GM23248 (cell line): ENCODE results near the gene PSMF1. TPM values are rescaled to one million over a fixed set of nuclear protein-coding genes. Genes with fewer than 3 reads are reported as not detected.

Source experiments
- DNase-seq: peaks from one replicate; pipeline ENCODE4 v3.0.0-alpha.2; 2015
- H2AFZ ChIP-seq: fragments of 200-600 bp; sonication (generic); 2 replicates; pipeline ENCODE4 v1.6.1; 2016; ENCODE audit warnings: antibody characterized with exemption
- H3F3A ChIP-seq: fragments of 200-600 bp; sonication (generic); 2 replicates; pipeline ENCODE4 v1.6.1; 2016; ENCODE audit warnings: mild to moderate bottlenecking, antibody characterized with exemption, mixed run types; ENCODE audit not compliant: insufficient read depth
- H3K27ac ChIP-seq: fragments of 200-600 bp; sonication (generic); 2 replicates; pipeline ENCODE4 v1.5.1; 2016; ENCODE audit warnings: mild to moderate bottlenecking
- H3K27me3 ChIP-seq: fragments of 200-600 bp; sonication (generic); replicated peaks from 2 replicates; pipeline ENCODE4 v1.6.1; 2016; ENCODE audit warnings: mild to moderate bottlenecking; ENCODE audit not compliant: insufficient read depth
- H3K36me3 ChIP-seq: fragments of 200-600 bp; sonication (generic); 2 replicates; pipeline ENCODE4 v1.6.1; 2016; ENCODE audit warnings: low read depth, mild to moderate bottlenecking
- H3K4me1 ChIP-seq: fragments of 200-600 bp; sonication (generic); 2 replicates; pipeline ENCODE4 v1.6.1; 2016; ENCODE audit warnings: mild to moderate bottlenecking; ENCODE audit not compliant: insufficient read depth
- H3K4me2 ChIP-seq: fragments of 200-600 bp; sonication (generic); one replicate; pipeline ENCODE4 v1.6.1; 2016; ENCODE audit warnings: mild to moderate bottlenecking; ENCODE audit not compliant: unreplicated experiment
- H3K4me3 ChIP-seq: fragments of 200-600 bp; sonication (generic); 2 replicates; pipeline ENCODE4 v1.5.1; 2016; ENCODE audit warnings: mild to moderate bottlenecking
- H3K79me2 ChIP-seq: fragments of 200-600 bp; sonication (generic); 2 replicates; pipeline ENCODE4 v1.6.1; 2016; ENCODE audit warnings: mild to moderate bottlenecking; ENCODE audit not compliant: insufficient read depth
- H3K9ac ChIP-seq: fragments of 200-600 bp; sonication (generic); 2 replicates; pipeline ENCODE4 v1.6.1; 2016; ENCODE audit warnings: mild to moderate bottlenecking
- H3K9me2 ChIP-seq: fragments of 200-600 bp; sonication (generic); 2 replicates; pipeline ENCODE4 v1.6.1; 2016; ENCODE audit warnings: mixed run types, mild to moderate bottlenecking, moderate library complexity; ENCODE audit not compliant: insufficient read depth
- H3K9me3 ChIP-seq: fragments of 200-600 bp; sonication (generic); one replicate; pipeline ENCODE4 v1.6.1; 2017; ENCODE audit warnings: low read depth
- H4K20me1 ChIP-seq: fragments of 200-600 bp; sonication (generic); 2 replicates; pipeline ENCODE4 v1.6.0; 2016; ENCODE audit not compliant: insufficient read depth
- EZH2 ChIP-seq: fragments of 200-600 bp; sonication (generic); IDR thresholded peaks from 2 replicates; pipeline ENCODE4 v1.6.1; 2018; ENCODE audit warnings: antibody characterized with exemption, mild to moderate bottlenecking; ENCODE audit not compliant: insufficient read depth, poor library complexity, severe bottlenecking
- EZH2phosphoT487 ChIP-seq: fragments of 200-600 bp; sonication (generic); IDR thresholded peaks from 2 replicates; pipeline ENCODE4 v1.6.1; 2018; ENCODE audit warnings: antibody characterized with exemption, moderate library complexity, mild to moderate bottlenecking, low read depth; ENCODE audit not compliant: insufficient read depth
- WGBS, 2 experiments: methylation state at CpG; one replicate each; pipeline ENCODE4 v1.1.6; 2015 to 2017; ENCODE audit warnings: low lambda C conversion rate in 2 of 2, low coverage in 1 of 2; ENCODE audit errors: missing lambda C conversion rate in 2 of 2; 5-methylcytosine and 5-hydroxymethylcytosine counted together
- in situ Hi-C: fragments of 300-500 bp; cut with MboI; formaldehyde crosslinking; loops from 2 replicates; pipeline ENCODE4 v1.15.0; 2020
- polyA plus RNA-seq: library from polyadenylated mRNA; unstranded; fragments of >200 nt; fragmentation: Nextera tagmentation; extraction: Ambion mirVana; gene quantifications from 2 replicates; pipeline ENCODE4 v1.2.1, GENCODE V29; 2016
- total RNA-seq: library from RNA; depleted of rRNA; stranded (reverse); fragments of >200 nt; shearing (Covaris generic); gene quantifications from 2 replicates; pipeline ENCODE4 v1.2.3, GENCODE V29; 2014

The PSMF1 gene
- total and polyA plus RNA-seq, 2 experiments from 2014 or later, result 150 to 160 TPM

DNA sequence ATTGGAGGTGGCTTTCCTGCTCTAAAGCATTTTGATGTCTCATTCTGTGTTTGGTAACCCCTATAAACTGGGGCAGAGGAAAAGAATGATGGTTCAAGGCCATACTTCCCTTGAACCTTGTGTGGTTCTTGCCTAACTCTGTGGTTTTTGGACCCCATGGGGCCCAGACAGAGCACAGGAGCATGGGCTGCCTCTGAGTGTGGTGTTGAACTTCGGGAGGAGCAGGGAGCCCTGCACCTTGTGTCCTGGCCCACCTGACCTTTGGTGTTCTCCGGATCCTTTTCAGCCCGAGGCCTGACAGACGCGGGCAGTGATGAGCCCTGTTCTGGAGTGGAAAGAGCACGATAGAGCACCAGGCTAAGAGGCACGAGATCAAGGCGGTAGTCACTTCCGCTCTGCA lies 47.5 kb downstream of the PSMF1 start:
- Histone ChIP-seq H2AFZ (no peak overlapping the region), H3K36me3 (peaks cover 37% of the 10 kb centered on the region), H3K27me3 (no peaks in the 10 kb centered on the region), H3K4me3 (no peak overlapping the region), H3K9me2 (no peaks in the 10 kb centered on the region), H3F3A (no peaks in the 10 kb centered on the region), H3K4me1 (no peaks in the 10 kb centered on the region), H3K79me2 (no peaks in the 10 kb centered on the region), H3K9ac (no peak overlapping the region), H4K20me1 (no peaks in the 10 kb centered on the region), H3K27ac (no peak overlapping the region), H3K9me3 (no peaks in the 10 kb centered on the region), H3K4me2 (no peak overlapping the region)
- WGBS, 2 experiments, result 91 to 95% methylated on average over 9 of the region's 9 CpGs
- in situ Hi-C loops, result no loop called here
- DNase-seq, result no peak
- TF ChIP-seq EZH2, result no peak
- TF ChIP-seq EZH2phosphoT487, result no peak

- peaks cover 37% of the 10 kb centered on the region for H3K36me3 ChIP-seq
- H3K4me3 ChIP-seq, result no peak overlapping the region
- no peaks in the 10 kb centered on the region for H3K9me2 ChIP-seq
- H3K4me1 ChIP-seq, result no peaks in the 10 kb centered on the region
- H3K4me2 ChIP-seq, result no peak overlapping the region
- no peaks in the 10 kb centered on the region for H3K9me3 ChIP-seq
- no peaks in the 10 kb centered on the region for H3F3A ChIP-seq
- DNase-seq, result no peak
- in situ Hi-C loops, result no loop called here
- H2AFZ ChIP-seq, result no peak overlapping the region
- H4K20me1 ChIP-seq, result no peaks in the 10 kb centered on the region
- WGBS, 2 experiments, result 95% methylated on average over 1 of the region's 1 CpG
- no peak overlapping the region for H3K9ac ChIP-seq
- TF ChIP-seq EZH2phosphoT487 (no peak), EZH2 (no peak)
- H3K79me2 ChIP-seq, result no peaks in the 10 kb centered on the region
- H3K27me3 ChIP-seq, result no peaks in the 10 kb centered on the region
- no peak overlapping the region for H3K27ac ChIP-seq
Measured at GRCh38 chr20:1166948-1167720, 48.7 kb downstream of the PSMF1 start.

- TF ChIP-seq EZH2, result no peak
- TF ChIP-seq EZH2phosphoT487, result no peak
- H3K9ac ChIP-seq, result no peak overlapping the region
- no peaks in the 10 kb centered on the region for H3K9me2 ChIP-seq
- H3K36me3 ChIP-seq, result peaks cover 37% of the 10 kb centered on the region
- no peaks in the 10 kb centered on the region for H3K4me1 ChIP-seq
- in situ Hi-C loops, result no loop called here
- no peaks in the 10 kb centered on the region for H3K9me3 ChIP-seq
- H3K4me2 ChIP-seq, result no peak overlapping the region
- no peak overlapping the region for H3K27ac ChIP-seq
- WGBS, 2 experiments, result 90 to 93% methylated on average over 5 of the region's 5 CpGs
- no peaks in the 10 kb centered on the region for H4K20me1 ChIP-seq
- no peak overlapping the region for H2AFZ ChIP-seq
- no peaks in the 10 kb centered on the region for H3F3A ChIP-seq
- H3K27me3 ChIP-seq, result no peaks in the 10 kb centered on the region
- no peak for DNase-seq
- H3K4me3 ChIP-seq, result no peak overlapping the region
- no peaks in the 10 kb centered on the region for H3K79me2 ChIP-seq
Measured at GRCh38 chr20:1169224-1169623, 50.8 kb downstream of the PSMF1 start.

GRCh38 chr20:1171461-1172093 lies 53.2 kb downstream of the PSMF1 start:
- peak; percentile 46 for DNase-seq
- H3F3A ChIP-seq, result no peaks in the 10 kb centered on the region
- no peak overlapping the region for H3K4me3 ChIP-seq
- 40 to 46% methylated on average over 4 of the region's 4 CpGs for WGBS, 2 experiments
- no peak overlapping the region for H3K9ac ChIP-seq
- H3K4me1 ChIP-seq, result no peaks in the 10 kb centered on the region
- no peak overlapping the region for H3K4me2 ChIP-seq
- H2AFZ ChIP-seq, result no peak overlapping the region
- H3K27me3 ChIP-seq, result no peaks in the 10 kb centered on the region
- no peak overlapping the region for H3K27ac ChIP-seq
- peaks cover 20% of the 10 kb centered on the region; the same call in 1 of the 2 replicates for H3K36me3 ChIP-seq
- H3K79me2 ChIP-seq, result no peaks in the 10 kb centered on the region
- in situ Hi-C loops, result no loop called here
- no peaks in the 10 kb centered on the region for H3K9me2 ChIP-seq
- TF ChIP-seq EZH2phosphoT487 (no peak), EZH2 (no peak)
- no peaks in the 10 kb centered on the region for H3K9me3 ChIP-seq
- H4K20me1 ChIP-seq, result no peaks in the 10 kb centered on the region
